HT1080 (cell line): Measurements from ENCODE around the gene LAMA5. TPM values are rescaled to one million over a fixed set of nuclear protein-coding genes. Genes with fewer than 3 reads are reported as not detected.

Experiments used
- DNase-seq: peaks from one replicate; pipeline ENCODE4 v3.0.0-alpha.2; 2015; ENCODE audit warnings: low read depth
- total RNA-seq: library from RNA; depleted of rRNA; stranded (reverse); fragments of >200 nt; shearing (Covaris generic); gene quantifications from 2 replicates; pipeline ENCODE4 v1.2.3, GENCODE V29; 2014

The LAMA5 gene
- total RNA-seq, 1 experiment from 2014 or later = 20.1 TPM

- no peak for DNase-seq
Observed at GRCh38 chr20:62360854-62361798, 6.0 kb downstream of the LAMA5 start.

- DNase-seq = peak; percentile 94
Observed at GRCh38 chr20:62359491-62360121, 7.5 kb downstream of the LAMA5 start.

- no peak for DNase-seq
Observed at GRCh38 chr20:62359043-62359490, 8.0 kb downstream of the LAMA5 start.

- no peak for DNase-seq
Observed at GRCh38 chr20:62358171-62359042, 8.7 kb downstream of the LAMA5 start.

GRCh38 chr20:62357681-62358080 is 9.4 kb downstream of the LAMA5 start:
- DNase-seq = no peak

- peak; percentile 80 for DNase-seq
Observed at GRCh38 chr20:62357187-62357667, 9.9 kb downstream of the LAMA5 start.

GRCh38 chr20:62356589-62357186 is 10.4 kb downstream of the LAMA5 start:
- no peak for DNase-seq

GRCh38 chr20:62355878-62356588 is 11.1 kb downstream of the LAMA5 start:
- DNase-seq = no peak

- DNase-seq = no peak
Observed at GRCh38 chr20:62355516-62355877, 11.6 kb downstream of the LAMA5 start.

- no peak for DNase-seq
Observed at GRCh38 chr20:62354811-62355341, 12.2 kb downstream of the LAMA5 start.

- no peak for DNase-seq
Observed at GRCh38 chr20:62354031-62354808, 12.9 kb downstream of the LAMA5 start.

- DNase-seq = no peak
Observed at GRCh38 chr20:62353289-62354030, 13.7 kb downstream of the LAMA5 start.

- no peak for DNase-seq
Observed at GRCh38 chr20:62352402-62353288, 14.5 kb downstream of the LAMA5 start.

- no peak for DNase-seq
Observed at GRCh38 chr20:62351469-62352401, 15.4 kb downstream of the LAMA5 start.

- DNase-seq = no peak
Observed at GRCh38 chr20:62350629-62351422, 16.3 kb downstream of the LAMA5 start.
